Tibial nerve (tissue), 4 donors: ENCODE results near the gene STMP1. TPM values are rescaled to one million over a fixed set of nuclear protein-coding genes. Genes with fewer than 3 reads are reported as not detected.
"Not testable (repeated sequence)": the region's sequence is repeated elsewhere in the genome, so short reads cannot be mapped to it uniquely, and the experiment has no call there.

Experiments
- DNase-seq, 2 donors: peaks; one replicate each; pipeline ENCODE4 v3.0.0-alpha.2; 2019; ENCODE audit warnings: low spot score in 2 of 2
- H3K27ac ChIP-seq, 4 donors: fragments of 200-600 bp; sonication (generic) in 3 of 4; one replicate each; pipeline ENCODE4 v1.5.1; 2017 to 2019; ENCODE audit warnings: mild to moderate bottlenecking in 1 of 4
- H3K27me3 ChIP-seq, 2 donors: fragments of 200-600 bp; sonication (generic) in 1 of 2; one replicate each; pipeline versions ENCODE4 v1.5.1 to v1.6.0; 2017 to 2019
- H3K36me3 ChIP-seq, 3 donors: fragments of 200-600 bp; sonication (generic); one replicate each; pipeline ENCODE4 v1.5.1; 2018 to 2019
- H3K4me1 ChIP-seq, 4 donors: fragments of 200-600 bp; sonication (generic) in 3 of 4; one replicate each; pipeline ENCODE4 v1.5.1; 2017 to 2019
- H3K4me3 ChIP-seq, 4 donors: fragments of 200-600 bp; sonication (generic) in 3 of 4; one replicate each; pipeline ENCODE4 v1.5.1; 2017 to 2019; ENCODE audit warnings: mild to moderate bottlenecking in 1 of 4, moderate library complexity in 1 of 4
- H3K9me3 ChIP-seq, 4 donors: fragments of 200-600 bp; sonication (generic) in 3 of 4; one replicate each; pipeline ENCODE4 v1.5.1; 2017 to 2019
- EP300 ChIP-seq, 2 donors: sonication (generic); formaldehyde crosslinking; IDR thresholded peaks; one replicate each; pipeline ENCODE4 v1.6.1; 2017; ENCODE audit warnings: antibody characterized with exemption in 2 of 2, mild to moderate bottlenecking in 1 of 2
- POLR2A ChIP-seq, 2 donors: fragments of 450-650 bp; IDR thresholded peaks; one replicate each; pipeline ENCODE4 v1.6.1; 2017; ENCODE audit warnings: antibody characterized with exemption in 2 of 2, mild to moderate bottlenecking in 2 of 2, moderate library complexity in 2 of 2
- WGBS, 2 donors: methylation state at CpG; one replicate each; pipeline ENCODE4 v1.1.5; 2018; 5-methylcytosine and 5-hydroxymethylcytosine counted together
- total RNA-seq, 4 donors: library from RNA; depleted of rRNA; stranded (reverse); fragments of >200 nt; gene quantifications; one replicate each; pipeline ENCODE4 v1.1.0, GENCODE V29; 2016
- TF ChIP-seq, protein P1 (sequence below), 5 experiments: fragments of 200-600 bp in 3 of 5; fragments of 450-650 bp in 2 of 5; sonication (generic) in 3 of 5; IDR thresholded peaks; one replicate each; pipeline ENCODE4 v1.5.1; 2016 to 2019; ENCODE audit warnings: antibody characterized with exemption in 5 of 5, mild to moderate bottlenecking in 3 of 5, moderate library complexity in 2 of 5

STMP1 gene
- total RNA-seq, 4 donors from 2014 or later, result 17.1 to 23.9 (median 23.3) TPM

DNA sequence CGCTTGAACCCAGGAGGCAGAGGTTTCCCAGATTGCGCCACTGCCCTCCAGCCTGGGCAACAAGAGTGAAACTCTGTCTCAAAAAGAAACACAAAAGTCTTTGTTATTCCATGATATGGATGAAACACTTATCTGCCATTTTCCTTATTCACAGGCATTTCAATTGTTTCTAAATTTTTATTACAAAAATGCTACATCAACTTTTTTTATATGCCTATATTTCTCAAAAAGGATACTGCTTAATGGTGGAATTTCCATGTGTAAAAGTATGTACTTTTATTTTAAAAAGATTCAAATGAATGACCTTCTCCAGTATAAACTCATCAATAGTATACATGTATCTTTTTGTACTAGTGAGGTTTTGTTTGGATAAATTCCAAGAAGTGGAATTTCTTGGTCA lies 41.9 kb upstream of the STMP1 start:
- Histone ChIP-seq H3K4me1 (peaks cover 0 to 14% (median 6%) of the 10 kb centered on the region in 4 donors), H3K27me3 (no peaks in the 10 kb centered on the region), H3K9me3 (no peaks in the 10 kb centered on the region), H3K27ac (peak overlapping the region in 2 of 4 donors; percentile 65 to 77), H3K4me3 (no peak overlapping the region), H3K36me3 (peaks cover 0 to 77% (median 0%) of the 10 kb centered on the region in 3 donors)
- whole genome bisulfite sequencing, 2 donors, result 98 to 100% methylated on average over 2 of the region's 2 CpGs
- TF ChIP-seq POLR2A (IDR thresholded peaks at IDR 0.05) (no peak), EP300 (IDR thresholded peaks at IDR 0.05) (no peak)
- TF ChIP-seq, protein P1, sequence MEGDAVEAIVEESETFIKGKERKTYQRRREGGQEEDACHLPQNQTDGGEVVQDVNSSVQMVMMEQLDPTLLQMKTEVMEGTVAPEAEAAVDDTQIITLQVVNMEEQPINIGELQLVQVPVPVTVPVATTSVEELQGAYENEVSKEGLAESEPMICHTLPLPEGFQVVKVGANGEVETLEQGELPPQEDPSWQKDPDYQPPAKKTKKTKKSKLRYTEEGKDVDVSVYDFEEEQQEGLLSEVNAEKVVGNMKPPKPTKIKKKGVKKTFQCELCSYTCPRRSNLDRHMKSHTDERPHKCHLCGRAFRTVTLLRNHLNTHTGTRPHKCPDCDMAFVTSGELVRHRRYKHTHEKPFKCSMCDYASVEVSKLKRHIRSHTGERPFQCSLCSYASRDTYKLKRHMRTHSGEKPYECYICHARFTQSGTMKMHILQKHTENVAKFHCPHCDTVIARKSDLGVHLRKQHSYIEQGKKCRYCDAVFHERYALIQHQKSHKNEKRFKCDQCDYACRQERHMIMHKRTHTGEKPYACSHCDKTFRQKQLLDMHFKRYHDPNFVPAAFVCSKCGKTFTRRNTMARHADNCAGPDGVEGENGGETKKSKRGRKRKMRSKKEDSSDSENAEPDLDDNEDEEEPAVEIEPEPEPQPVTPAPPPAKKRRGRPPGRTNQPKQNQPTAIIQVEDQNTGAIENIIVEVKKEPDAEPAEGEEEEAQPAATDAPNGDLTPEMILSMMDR (IDR thresholded peaks at IDR 0.05), result no peak
- DNase-seq, result no peak

DNA sequence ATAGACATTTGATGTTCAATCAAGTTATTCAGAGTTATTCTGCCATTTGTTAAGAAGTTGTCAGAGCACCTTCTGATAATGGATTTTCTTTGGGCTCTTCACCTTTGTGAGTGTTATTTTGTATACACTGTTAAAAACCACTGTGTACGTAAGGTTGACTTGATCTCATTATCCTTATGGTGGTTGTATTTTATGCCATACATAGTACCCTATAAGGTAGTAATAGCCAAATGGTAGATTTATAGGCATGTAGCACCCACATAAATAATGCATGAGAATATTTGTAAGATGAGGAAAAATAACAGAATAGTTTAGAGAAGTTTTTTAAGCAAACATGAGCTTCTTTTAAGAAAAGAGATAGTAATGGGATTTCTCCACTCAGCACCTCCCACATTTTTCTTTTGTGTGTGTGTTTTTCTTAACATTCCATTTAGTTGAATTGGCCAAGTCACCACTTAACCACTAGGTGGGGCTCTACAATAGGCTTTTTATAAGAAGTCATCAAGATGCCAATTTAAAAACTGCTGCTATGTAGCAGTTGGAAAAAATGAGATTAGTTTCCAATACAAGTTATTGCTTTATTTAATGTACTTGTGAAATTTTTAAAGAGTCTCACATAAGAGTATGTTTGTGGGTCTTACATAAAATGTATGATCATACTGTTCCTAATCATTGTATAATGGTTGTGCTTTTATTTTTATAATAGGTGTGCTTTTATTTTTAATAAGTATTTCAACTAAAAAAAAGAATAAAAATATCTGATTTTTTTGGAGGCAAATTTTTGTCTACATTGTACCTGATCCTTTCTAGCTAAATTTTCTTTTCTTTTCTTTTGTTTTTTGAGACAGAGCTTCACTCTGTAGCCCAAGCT lies 41.1 kb upstream of the STMP1 start:
- peaks cover 0 to 14% (median 6%) of the 10 kb centered on the region in 4 donors for H3K4me1 ChIP-seq
- H3K27ac ChIP-seq, result peak overlapping the region in 3 of 4 donors; percentile 42 to 77 (median 65)
- peak in 1 of 2 donors; percentile 80 for DNase-seq
- H3K27me3 ChIP-seq, result no peaks in the 10 kb centered on the region
- H3K9me3 ChIP-seq, result no peaks in the 10 kb centered on the region
- TF ChIP-seq, protein P1 (IDR thresholded peaks at IDR 0.05), result peak; percentile 63 to 88 (median 78)
- no peak for TF ChIP-seq EP300 (IDR thresholded peaks at IDR 0.05)
- TF ChIP-seq POLR2A (IDR thresholded peaks at IDR 0.05), result no peak
- 41 to 47% methylated on average over 1 of the region's 1 CpG for WGBS, 2 donors
- H3K36me3 ChIP-seq, result peaks cover 0 to 80% (median 0%) of the 10 kb centered on the region in 3 donors
- H3K4me3 ChIP-seq, result no peak overlapping the region

DNA sequence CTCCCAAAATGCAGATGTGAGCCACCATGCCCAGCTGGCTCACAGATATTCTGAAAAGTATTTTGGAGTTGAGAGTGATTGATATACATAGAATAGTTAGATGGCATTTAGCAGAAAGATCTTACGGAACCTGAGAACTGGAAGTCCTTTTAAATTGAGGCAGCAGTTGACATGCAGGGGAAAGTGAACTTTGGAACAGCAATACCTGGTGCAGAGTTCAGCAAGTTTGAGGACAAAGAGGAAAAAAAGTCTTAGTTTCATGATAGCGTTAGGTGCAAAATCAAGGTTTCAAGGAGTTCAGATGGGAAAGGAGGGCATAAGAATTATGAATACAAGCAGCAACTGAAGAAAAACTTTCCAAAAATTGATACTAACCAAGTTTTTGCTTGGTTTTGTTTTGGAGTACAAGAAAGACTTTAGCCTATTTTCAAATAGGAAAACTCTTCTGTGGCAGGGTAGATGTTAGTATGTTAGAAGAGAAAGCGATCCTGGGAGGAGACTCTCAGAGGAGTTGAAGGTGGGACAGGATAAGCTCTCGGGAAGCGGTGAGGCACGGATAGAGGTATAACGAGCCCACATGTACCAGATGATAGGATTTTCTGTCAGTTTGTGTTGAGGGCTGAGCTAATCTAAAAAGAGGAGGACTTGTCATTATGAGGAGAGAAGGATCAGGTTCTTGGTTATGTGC lies 28.0 kb upstream of the STMP1 start:
- Histone ChIP-seq H3K4me1 (no peaks in the 10 kb centered on the region), H3K4me3 (no peak overlapping the region), H3K9me3 (no peaks in the 10 kb centered on the region), H3K36me3 (peaks cover 0 to 89% (median 4%) of the 10 kb centered on the region in 3 donors), H3K27ac (no peak overlapping the region), H3K27me3 (no peaks in the 10 kb centered on the region)
- 93 to 95% methylated on average over 7 of the region's 7 CpGs for WGBS, 2 donors
- TF ChIP-seq POLR2A (IDR thresholded peaks at IDR 0.05) (no peak), EP300 (IDR thresholded peaks at IDR 0.05) (no peak)
- TF ChIP-seq, protein P1 (IDR thresholded peaks at IDR 0.05), result no peak
- no peak for DNase-seq

DNA sequence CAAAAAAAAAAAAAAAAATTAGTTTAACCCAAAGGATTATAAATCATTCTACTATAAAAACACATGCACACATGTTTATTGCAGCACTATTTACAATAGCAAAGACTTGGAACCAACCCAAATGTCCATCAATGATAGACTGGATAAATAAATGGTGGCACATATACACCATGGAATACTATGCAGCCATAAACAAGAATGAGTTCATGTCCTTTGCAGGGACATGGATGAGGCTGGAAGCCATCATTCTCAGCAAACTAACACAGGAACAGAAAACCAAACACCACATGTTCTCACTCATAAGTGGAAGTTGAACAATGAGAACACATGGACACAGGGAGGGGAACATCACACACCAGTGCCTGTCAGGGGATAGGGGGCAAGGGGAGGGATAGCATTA lies 22.6 kb upstream of the STMP1 start:
- H3K36me3 ChIP-seq, result peaks cover 0 to 92% (median 4%) of the 10 kb centered on the region in 3 donors
- not testable (repeated sequence) for H3K27me3 ChIP-seq, H3K4me1 ChIP-seq, H3K27ac ChIP-seq, H3K9me3 ChIP-seq, DNase-seq, H3K4me3 ChIP-seq

DNA sequence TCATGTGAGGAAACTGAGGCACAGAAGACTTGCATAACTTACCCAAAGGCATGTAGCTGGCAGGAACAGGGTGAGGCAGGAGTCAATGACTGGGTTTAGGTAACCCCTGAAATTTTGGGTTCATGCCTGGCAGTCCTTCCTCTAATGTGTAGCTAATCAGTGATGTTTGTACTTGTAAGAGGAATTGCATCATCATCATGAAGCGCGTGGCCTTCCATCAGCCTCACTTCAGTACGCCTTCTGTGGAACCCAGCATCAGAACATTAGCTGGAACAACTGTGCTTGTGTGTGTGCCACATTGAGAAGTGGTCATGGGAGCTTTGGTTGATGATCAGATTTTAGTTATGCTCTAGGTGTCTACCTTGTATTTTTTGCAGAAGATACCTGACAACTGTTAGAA lies 18.2 kb upstream of the STMP1 start:
- TF ChIP-seq POLR2A (IDR thresholded peaks at IDR 0.05) (no peak), EP300 (IDR thresholded peaks at IDR 0.05) (no peak)
- TF ChIP-seq, protein P1 (IDR thresholded peaks at IDR 0.05), result no peak
- no peaks in the 10 kb centered on the region for H3K27me3 ChIP-seq
- no peak overlapping the region for H3K4me3 ChIP-seq
- H3K9me3 ChIP-seq, result no peaks in the 10 kb centered on the region
- DNase-seq, result no peak
- 82 to 86% methylated on average over 3 of the region's 3 CpGs for WGBS, 2 donors
- H3K4me1 ChIP-seq, result peaks cover 0 to 5% (median 0%) of the 10 kb centered on the region in 4 donors
- H3K36me3 ChIP-seq, result peaks cover 0 to 81% (median 7%) of the 10 kb centered on the region in 3 donors
- H3K27ac ChIP-seq, result no peak overlapping the region
